Suppressor macrophage treated with lipopolysaccharide for 4 hours (primary cell): Measurements from ENCODE around the gene ZNF423.

Source experiments
- DNase-seq: peaks from one replicate; pipeline ENCODE4 v3.0.0-alpha.2; 2020

ZNF423 gene

DNA sequence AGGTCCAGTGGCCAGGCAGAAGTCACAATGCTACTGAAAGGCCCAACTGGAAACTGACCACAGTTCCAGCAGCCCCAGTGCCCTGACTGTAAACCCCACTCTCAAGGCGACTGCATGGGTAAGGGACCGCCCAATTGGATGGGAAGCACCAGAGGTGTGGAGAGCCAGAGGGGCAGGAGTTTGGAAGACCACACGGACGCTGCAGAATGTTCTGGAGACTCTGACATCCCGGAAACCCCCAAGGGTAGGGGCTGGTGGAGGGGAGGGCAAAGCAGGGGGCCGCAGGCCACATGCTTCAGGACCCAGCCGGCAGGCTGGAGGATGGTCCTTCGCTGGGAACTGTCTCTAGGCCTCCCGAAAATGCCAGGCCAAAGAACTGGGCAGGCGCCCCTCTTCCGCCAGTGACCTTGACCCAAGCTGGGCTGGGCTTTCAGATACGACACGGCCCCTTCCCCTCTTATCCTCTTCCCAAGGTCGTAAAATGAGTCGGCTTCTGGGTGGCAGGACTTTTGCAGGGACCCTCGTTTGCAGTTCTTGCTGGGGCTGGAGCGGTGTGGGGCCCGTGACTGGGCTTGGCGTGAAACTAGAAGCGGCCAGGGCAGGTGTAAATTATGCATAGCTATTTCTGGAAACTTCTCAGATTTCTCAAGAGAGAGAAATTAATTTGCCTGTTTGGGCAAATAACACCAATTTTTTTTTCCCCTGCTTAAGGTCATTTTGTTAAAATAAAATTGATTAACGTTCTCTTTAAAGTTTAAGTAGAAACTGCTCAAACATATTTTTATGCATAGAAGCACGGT, 372.1 kb downstream of the ZNF423 start:
- DNase-seq, result no peak

DNA sequence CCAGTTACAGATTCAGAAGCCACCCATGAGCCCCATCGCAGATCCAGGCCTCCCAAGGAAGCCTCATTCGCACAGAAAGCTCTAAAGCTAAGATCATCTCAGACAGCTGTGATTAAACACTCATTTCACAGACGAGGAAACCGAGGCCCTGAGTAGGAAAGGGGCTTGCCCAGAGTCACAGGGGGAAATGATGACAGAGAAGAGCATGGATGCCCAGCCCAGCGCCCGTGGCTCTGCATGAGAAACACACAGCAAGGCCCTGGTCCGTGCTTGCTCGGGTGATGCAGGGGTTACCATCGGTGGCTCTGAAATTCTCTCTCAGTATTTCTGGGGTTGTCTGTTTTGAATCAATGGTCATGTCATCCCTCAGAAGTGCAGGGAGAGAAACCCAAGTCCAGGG, 372.7 kb downstream of the ZNF423 start:
- no peak for DNase-seq

DNA sequence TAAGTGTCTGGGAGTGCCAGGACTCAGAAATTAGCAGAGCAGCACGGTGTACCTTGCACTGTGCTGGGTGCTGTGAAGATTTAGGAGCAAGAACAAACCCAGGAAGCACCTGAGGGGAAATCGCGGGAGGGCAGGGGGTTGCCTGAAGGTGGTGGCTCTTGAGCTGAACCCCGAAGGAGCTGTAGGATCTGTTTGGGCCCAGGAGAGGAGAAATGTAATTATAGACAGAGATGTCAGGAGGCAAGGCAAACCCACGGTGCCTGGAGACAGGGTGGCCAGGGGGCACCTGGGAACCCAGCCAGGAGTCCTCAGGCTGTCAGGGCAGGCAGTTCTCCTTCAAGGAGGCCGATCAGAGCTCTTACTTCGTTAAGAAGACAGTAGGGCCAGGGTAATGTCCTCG, 373.2 kb downstream of the ZNF423 start:
- DNase-seq, result no peak

DNA sequence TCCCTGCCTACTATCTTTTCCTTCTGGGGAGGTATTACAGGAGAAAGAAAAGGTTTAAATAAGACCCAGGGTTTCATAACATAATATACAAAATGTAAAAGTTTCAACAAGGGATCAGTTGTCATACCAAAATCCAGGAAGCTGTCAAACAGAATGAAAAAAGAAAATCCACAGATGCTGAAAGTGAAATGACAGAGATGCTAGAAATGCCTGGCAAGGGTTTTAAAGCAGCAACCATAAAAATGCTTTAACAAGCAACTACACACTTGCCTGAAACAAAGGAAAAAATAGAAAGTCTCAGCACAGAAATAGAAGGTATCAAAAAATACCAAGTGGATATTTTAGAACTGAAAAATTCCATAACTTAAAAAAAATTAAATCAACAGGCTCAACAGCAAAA, 377.3 kb downstream of the ZNF423 start:
- DNase-seq, result no peak

DNA sequence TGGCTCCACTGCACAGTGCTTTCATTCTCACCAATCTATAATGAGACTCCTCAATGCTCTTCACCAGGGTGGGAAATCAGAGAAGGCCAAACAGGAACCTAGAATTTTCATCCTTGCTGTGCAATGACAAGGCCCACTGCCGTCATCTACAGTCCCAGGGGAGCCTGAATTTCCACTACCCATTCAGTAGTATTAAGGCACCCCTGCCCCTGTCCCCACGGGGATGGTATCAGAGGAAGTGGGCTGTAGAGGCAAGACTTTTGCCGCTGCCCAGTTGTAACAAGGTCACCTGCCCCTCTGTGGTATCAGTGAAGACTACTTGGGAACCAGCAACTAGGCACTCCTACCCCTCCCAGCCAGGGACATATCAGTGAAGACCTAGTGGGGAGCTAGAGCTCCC, 377.8 kb downstream of the ZNF423 start:
- DNase-seq, result no peak

DNA sequence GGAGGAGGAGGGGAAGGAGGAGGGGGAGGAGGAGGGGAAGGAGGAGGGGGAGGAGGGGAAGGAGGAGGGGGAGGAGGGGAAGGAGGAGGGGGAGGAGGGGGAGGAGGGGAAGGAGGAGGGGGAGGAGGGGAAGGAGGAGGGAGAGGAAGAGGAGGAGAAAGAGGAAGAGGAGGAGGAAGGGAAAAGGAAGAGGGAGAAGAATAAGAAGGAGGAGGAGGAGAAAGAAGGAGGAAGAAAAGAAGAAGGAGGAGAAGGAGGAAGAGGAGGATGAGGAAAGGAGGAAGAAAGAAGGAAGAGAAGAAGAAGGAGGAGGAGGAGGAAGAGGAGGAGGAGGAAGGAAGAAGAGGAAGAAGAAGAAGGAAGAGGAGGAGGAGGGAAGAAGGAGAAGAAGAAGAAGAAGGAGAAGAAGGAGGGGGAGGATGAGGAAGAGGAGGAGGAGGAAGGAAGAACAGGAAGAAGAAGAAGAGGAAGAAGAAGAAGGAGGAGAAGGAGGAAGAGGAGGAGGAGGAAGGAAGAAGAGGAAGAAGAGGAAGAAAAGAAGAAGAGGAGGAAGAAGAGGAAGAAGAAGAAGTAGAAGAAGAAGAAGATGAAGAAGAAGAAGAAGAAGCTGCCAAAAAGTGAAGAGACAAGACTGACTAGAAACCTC, 378.5 kb downstream of the ZNF423 start:
- no peak for DNase-seq

DNA sequence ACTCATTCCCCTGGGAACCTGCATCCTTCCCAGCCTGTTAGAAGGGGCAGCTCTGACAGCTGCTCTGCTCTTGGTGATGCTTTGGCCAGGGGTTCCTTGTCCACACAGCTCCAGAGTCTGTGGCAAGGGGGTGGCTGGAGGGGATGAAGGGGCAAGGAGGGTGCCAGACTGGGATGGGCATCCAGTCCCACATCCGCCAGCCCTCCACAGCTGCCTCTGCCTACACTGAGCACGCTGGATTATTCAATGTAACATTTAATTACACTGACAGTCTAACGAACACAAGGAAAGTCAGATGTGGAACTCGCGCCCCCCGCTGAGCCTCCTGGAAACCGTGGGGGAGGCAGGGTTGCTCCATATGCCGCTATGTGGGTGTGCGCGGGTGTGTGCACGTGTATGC, 381.2 kb downstream of the ZNF423 start:
- DNase-seq, result no peak

DNA sequence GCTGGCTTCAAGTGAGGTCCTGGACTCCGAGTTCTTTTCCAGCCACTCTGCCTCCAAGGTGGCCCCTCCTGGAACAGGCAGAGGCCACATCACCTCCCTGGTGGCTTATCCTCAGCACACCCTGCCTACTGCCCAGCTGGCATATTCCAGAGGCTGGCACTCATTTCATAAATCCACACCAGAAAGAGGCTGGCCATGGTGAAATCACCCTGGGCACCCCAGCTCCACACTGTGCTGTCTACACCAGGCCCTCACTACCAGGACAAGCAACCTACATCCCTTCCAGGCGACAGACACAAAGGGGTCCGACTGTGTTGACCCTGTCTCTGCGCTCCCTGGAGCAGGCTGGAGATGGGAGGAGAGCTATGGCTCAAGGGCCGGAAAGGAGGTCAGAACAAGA, 382.1 kb downstream of the ZNF423 start:
- no peak for DNase-seq

DNA sequence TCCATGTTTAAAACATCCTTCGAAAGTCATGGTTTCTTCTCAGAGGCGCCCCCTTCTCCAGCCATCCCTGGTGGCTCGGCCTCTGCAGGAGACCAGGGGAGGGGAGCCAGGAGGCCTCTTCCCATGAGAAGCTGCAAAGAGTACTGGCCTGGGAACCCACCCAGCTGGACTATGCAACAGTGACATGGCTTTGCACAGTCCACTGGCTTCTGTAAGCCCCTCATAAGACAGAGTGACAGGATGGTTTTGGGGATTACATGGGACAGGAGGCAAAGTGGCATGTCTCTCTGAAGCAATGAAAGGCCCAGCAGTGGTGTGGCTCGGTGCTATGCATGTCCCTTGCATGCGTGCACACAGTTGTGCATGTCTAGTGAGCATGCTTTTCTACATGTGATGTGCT, 382.8 kb downstream of the ZNF423 start:
- no peak for DNase-seq

DNA sequence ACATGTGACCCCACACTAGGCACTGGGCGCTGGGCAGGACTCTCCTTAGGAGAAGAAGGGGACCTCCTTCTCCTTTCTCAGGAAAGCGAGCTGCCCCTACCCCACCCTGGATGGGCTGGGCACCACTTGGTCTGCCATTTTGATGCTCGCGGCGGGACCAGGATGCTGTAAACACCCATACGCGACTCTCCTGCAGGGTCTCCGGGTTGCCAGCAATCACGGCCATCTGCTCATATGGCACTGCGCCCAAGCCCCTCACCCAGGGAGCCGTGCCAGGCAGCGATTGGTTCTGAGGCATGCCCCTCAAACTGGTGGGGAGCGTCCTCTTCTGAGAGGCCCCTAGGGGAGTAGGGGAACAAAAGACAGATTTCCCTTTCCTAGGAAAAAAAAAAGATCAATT, 383.3 kb downstream of the ZNF423 start:
- DNase-seq, result no peak

DNA sequence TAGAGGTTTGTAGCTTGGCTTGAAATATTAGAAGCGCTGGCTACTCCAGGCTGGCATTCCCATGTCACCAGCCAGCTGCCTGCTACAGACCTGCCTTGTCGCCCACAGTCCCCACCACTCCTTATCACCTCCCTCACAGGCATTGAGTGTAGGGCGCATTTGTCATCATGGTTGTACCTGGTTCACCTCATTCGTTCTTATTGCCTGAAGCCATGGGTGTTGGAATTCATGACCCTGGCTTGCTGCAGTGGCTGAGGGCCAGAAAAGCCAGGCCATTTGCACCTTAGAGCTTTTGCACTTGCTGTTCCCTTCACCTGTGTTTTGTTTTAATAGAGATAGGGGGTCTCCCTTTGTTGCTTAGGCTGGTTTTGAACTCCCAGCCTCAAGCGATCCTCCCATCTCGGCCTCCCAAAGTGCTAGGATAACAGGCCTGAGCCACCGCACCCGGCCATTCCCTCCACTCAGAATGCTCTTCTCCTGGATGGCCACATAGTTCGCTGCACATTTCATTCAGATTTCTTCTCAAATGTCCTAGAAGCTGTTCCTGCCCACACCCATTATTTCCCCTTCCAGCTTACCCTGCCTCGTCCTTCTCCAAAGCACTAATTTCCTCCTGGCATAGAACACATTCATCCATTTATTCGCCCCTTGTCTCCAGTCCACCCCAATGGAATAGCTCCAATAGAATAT, 384.7 kb downstream of the ZNF423 start:
- no peak for DNase-seq

DNA sequence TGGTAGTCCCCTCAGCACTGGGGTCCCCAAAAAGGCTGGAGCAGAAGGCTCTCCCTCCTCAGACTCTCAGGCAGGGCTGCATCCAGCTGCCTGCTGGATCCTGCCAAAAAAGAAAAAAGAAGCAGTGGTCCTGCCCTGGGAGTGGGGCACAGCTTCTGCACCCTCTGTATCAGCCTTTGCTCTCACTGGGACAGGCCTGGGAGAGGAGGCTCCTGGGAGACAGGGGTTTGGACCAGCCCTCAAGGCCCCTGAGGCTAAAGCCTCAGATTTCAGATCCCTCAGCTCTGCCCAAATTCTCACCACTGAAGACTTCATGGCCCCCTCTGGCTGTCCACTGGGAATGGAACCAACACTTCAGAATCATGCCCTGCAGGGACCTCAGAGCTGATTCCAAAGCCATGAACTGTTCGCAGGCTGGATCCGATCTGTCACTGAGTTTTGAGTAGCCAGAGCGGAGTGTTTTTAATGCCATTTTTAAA, 385.4 kb downstream of the ZNF423 start:
- DNase-seq, result no peak

DNA sequence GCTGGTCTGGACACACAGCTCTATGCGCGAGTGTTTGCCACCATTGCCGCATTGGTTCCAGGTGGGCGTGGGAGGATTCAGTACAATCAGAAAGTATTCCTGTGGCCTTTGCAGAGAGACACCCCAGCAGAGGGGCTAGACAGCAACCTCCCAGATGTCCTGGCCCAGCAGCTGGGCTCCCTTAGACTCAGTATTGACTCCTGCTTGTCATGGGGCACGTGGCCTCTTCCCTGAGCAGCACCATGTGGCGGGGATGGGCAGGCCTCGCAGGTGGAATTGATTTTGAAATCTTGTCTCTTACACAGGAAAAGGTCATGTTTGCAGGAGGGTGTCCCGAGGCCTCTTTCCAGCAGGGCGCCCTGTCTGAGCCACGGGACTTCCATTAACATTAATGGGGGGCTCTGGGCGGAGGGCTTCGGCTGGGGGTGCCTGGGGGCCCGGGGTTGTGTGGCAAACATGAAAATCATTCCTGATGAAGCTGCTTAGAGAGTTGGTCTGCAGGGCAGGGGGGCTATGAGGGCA, 385.9 kb downstream of the ZNF423 start:
- no peak for DNase-seq

DNA sequence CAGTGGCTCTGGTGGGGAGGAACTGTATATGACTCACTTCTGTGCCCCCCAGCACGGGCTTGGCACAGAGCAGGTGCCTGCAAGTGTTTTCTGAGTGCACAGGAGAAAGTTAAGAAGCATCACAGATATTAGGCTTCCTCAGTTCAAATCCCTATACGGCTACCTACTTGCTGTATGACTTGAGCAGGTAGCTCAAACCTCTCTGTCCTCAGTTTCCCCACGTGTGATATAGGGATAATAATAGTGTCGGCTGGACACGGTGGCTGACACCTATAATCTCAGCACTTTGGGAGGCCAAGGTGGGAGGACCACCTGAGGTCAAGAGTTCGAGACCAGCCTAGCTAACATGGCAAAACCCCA, 386.6 kb downstream of the ZNF423 start:
- no peak for DNase-seq

DNA sequence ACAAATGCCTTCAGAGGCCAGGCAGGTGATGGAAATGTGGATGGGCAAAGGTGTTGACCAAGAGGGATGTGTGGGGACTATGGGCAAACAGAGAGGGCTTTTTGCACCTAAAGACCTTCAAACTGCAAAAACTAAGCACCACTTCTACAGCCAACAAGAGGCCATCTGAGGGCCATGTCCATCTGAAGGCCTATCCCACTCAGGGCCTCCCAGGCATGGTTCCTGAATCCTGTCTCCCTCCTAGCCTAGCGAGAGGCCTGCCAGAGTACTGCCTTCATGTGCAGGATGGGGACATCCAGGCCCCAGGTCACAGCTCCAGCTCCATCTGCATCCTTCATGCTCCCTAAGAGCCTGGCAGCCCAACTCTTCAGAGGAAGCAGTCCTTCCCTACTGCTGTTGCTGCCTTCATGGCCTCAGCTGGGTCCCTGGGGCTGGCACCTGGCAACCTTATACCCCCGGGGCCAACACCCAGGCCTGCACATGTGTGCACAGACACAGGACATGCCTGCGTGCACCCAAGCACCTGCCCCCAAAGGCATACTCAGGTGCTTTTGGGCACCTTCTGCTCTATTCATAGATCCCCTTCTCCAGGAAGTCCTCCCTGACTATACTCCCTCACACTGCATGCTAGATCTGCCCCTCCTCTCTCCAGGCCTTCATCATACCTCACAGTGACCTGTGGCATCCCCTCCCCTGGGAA, 387.2 kb downstream of the ZNF423 start:
- no peak for DNase-seq

DNA sequence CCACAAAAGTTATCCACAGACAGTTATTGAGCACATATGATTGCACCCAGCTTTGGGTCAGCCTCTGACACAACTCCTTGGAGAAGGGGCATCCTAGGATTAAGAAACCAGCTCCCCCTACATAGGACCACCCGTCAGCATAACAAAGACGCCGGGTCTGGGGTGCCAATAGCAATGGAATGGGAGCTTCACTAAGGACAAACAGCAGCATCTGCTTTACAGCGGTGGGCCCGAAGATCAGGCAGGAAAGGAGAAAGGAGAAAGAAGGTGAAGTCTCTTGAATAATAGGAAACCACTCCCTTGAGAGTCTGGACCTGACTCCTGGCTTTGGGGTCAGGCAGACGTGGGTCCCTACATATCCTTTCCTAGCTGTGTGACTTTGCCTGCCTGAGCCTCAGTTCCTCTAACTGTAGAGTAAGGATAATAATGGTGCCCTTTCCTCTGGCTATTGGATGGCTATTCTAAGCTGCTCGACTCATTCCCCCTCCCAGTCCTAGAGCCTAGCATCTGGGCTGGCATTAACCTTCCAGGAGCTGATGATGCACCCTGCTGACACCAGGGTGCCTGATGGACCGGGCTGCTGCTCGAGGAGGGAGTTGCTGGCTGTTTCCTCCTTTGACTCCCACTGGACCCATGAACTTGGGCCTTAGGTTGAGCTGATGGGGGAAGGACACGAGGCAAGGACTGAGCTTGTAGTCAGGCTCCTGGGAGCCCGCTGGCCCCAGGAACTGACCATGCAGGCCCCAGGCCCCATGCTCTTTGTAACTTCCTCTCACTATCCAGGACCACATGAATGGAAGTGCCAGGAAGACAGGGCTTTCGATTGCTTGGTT, 388.2 kb downstream of the ZNF423 start:
- DNase-seq, result no peak

DNA sequence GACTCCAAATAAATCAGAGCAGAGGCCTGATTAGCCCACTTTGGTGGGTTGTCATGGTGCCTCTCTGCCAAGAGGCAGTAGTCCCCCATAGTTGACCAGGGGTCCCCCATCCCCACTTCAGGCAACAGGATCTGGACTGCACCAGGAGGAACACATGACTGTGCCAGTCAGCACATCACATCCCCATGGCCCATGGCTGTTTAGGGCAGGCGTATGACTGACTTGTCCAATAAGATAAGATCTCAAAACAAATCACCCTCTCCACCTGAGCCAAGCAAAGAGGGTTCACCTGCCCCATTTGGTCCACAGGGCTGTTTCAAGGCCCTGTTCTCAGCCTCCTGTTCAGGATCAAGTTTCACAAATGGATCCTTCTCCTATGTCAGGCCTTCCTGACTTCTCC, 389.0 kb downstream of the ZNF423 start:
- no peak for DNase-seq

DNA sequence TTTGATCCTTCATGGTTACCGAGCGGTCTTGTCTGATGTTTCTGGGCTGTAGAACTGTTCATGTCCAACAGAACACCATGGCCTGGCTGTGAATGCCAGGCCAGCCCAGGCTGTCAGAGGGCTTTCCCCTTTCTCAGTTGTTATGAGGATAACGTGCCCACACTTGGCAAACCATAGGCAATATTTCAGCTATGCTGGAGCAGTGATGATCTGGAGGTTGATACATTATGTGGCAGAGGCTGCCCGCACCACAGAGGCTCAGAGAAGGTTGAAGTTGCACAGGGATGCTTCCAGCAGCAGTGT, 389.4 kb downstream of the ZNF423 start:
- no peak for DNase-seq

DNA sequence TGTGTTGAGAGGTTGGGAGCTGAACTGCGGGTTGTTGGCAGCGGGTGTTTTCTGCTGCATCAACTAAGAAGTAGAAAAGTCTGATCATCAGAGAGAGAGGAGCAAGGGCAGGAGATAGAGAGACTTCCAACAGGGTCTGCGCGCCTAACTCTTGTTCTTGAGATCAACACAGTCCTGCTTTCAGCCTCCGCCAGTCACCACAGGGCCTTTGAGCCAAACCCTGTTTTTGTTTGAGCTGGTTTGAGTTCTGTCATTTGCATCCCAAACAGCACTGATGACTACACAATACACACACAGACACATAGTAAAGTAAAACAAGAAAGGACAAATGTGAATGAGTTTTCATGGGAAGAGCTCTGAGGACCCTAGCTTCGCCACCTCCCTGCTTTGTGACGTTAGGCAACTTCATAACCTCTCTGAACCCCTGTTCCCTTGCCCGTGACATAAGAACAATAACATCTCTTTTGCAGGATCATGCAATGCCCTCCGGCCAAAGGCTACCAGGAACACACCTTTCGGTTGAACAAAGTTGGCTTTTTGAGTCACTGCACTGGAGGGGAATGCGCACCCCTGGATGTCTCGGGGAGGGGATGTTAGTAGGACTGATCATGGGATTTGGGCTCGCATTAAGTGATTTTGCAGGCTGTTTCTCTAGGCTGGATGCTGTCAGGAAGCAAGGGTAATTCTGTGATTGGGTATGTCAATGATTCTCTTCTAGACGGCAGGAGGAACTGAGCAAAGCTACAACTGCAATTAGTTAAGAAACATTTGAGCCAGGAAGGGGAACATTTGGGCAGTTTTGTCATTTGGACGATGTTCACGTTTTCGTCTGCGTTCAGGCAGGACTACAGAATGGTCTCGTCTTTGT, 390.0 kb downstream of the ZNF423 start:
- no peak for DNase-seq

DNA sequence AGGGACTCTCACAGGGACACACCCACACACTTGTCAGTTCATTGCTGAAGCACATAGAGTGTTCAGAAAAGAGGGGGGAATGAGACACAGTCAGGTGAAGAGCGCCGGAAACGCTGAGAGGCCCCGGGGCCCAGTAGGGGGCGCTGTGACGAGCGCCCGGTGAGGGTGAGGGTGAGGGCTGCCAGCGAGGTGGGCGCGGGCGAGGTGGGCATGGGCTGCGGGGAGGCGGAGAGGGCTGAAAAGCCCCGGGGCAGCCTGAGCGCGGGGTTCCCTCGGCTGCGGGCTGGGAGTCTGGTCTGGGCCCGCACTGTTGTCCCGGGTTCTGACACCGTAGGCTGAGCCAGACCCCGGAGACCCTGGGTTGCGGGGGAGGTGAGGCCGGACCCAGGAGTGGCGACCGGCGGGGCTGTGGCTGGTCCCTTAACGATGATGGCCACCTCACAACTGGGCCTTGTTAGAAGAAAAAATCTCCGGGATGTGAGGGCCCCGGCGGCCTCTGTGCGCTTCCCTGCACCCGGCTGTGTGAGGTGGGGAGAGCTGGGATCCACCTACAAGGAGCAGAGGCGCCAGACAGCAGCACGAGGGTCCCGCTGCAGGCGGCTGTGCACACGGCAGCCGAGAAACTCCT, 390.9 kb downstream of the ZNF423 start:
- DNase-seq, result peak; percentile 3

DNA sequence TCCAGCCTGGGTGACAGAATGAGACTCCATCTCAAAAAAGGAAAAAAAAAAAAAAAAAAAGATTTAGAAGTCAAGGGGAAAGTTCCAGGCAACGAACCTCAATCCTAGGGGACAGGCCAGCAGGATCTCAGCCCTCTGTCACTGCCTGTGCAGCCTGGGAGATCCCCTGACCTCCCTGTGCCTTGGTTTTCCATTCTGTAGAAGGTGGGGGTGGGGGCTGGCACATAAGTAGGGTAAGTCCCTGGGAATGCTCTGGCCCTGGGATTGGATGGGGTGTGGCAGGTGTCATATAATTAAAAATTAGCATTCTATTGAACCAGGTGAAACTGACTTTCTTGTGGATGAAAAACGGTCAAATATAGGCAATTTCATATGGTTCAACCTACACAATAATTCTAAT, 391.8 kb downstream of the ZNF423 start:
- DNase-seq, result no peak
